GM12872 (cell line): ENCODE measurements around the gene LAIR2.

Experiments
- CTCF ChIP-seq: IDR thresholded peaks from 3 replicates; pipeline ENCODE4 v1.5.1; 2011; ENCODE audit warnings: low read depth, mild to moderate bottlenecking, low read length, moderate library complexity; ENCODE audit not compliant: insufficient read depth

The LAIR2 gene

DNA sequence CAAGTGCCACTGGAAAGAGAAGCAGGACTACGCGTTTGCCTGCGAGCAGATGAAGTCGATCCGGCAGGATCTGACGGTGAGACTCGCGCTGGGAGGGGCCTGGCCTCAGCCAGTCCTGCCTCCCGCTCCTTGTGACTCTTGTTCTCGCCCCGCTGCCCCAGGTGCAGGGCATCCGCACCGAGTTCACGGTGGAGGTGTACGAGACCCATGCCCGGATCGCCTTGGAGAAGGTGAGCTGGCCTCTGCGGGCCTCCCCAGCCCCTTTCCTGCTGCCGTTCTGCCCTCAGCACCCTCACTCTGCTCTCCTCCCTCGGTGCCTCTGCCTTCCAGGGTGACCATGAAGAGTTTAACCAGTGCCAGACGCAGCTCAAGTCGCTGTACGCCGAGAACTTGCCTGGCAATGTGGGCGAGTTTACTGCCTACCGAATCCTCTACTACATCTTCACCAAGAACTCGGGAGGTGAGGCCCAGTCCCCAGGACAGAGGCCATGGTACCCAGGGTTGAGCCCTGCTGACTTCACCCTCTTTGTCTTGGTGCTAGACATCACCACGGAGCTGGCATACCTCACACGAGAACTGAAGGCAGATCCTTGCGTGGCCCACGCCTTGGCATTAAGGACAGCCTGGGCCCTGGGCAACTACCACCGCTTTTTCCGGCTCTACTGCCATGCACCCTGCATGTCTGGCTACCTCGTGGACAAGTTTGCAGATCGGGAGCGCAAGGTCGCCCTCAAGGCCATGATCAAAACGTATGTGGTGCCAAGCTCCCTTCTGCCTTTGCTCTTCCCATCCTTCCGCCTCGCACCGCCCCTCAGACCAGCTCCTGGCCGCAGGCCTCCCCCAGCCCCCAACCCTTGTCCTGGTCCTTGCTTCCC lies 44.6 kb upstream of the LAIR2 start:
- no peak for TF ChIP-seq CTCF

- TF ChIP-seq CTCF, result no peak
Observed at GRCh38 chr19:54458648-54459281, 43.9 kb upstream of the LAIR2 start.

- no peak for TF ChIP-seq CTCF
Observed at GRCh38 chr19:54459282-54460229, 43.1 kb upstream of the LAIR2 start.

GRCh38 chr19:54460230-54461005 lies 42.2 kb upstream of the LAIR2 start:
- TF ChIP-seq CTCF, result no peak

DNA sequence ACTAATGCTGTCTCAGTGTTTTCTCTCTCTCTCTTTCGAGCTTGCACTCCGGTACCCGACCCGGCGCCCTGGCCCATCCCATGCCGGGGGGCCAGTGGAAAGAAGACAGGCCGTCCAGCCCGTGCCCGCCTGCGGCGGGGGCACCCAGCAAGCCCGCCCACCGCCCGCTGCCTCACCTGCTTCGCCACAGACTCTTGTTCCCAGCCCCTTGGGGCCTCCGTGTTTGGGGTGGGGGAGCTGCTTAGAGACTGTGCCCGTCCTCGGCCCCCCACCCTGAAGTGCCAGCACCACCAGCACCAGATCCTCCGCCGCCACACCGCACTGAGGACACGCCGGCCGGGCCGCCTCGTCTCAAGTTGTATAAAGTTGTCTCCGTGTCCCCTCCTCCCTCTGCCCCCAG lies 41.4 kb upstream of the LAIR2 start:
- no peak for TF ChIP-seq CTCF

GRCh38 chr19:54461613-54462012 lies 41.0 kb upstream of the LAIR2 start:
- TF ChIP-seq CTCF, result no peak
